Stomach (tissue), 4 donors: Measurements from ENCODE around the gene NEAT1.

ENCODE experiments used
- CTCF ChIP-seq, 7 experiments: fragments of 450-650 bp in 4 of 7; fragments of 200-600 bp in 3 of 7; sonication (generic) in 3 of 7; IDR thresholded peaks; one replicate each; pipeline ENCODE4 v1.5.1; 2016 to 2019; ENCODE audit warnings: antibody characterized with exemption in 7 of 7, control low read depth in 2 of 7, mild to moderate bottlenecking in 1 of 7
- EP300 ChIP-seq: sonication (generic); formaldehyde crosslinking; IDR thresholded peaks from one replicate; pipeline ENCODE4 v1.6.1; 2017; ENCODE audit warnings: antibody characterized with exemption
- POLR2A ChIP-seq, 4 donors: fragments of 450-650 bp; IDR thresholded peaks; one replicate each; pipeline ENCODE4 v1.6.1; 2016; ENCODE audit warnings: antibody characterized with exemption in 4 of 4, control low read depth in 2 of 4, mild to moderate bottlenecking in 1 of 4, moderate library complexity in 1 of 4
- POLR2AphosphoS5 ChIP-seq, 3 donors: sonication (generic); formaldehyde crosslinking; IDR thresholded peaks; one replicate each; pipeline ENCODE4 v1.6.1; 2016; ENCODE audit warnings: antibody characterized with exemption in 3 of 3

GRCh38 chr11:65381716-65382032 is 40.9 kb upstream of the NEAT1 start:
- TF ChIP-seq POLR2AphosphoS5 (IDR thresholded peaks at IDR 0.05) = no peak
- no peak for TF ChIP-seq CTCF (IDR thresholded peaks at IDR 0.05)
- no peak for TF ChIP-seq POLR2A (IDR thresholded peaks at IDR 0.05)
- no peak for TF ChIP-seq EP300
